OCI-LY1 (cell line): ENCODE data around the gene HELT.
"Not testable (repeated sequence)": the region's sequence is repeated elsewhere in the genome, so short reads cannot be mapped to it uniquely, and the experiment has no call there.

ENCODE experiments used
- CTCF ChIP-seq: fragments of 200-600 bp; sonication (generic), shearing (Covaris generic); IDR thresholded peaks from 2 replicates; pipeline ENCODE4 v1.5.1; 2017; ENCODE audit warnings: mild to moderate bottlenecking, antibody characterized with exemption, low read length, moderate library complexity, mixed read lengths
- EZH2 ChIP-seq: fragments of 200-600 bp; sonication (generic), shearing (Covaris generic); IDR thresholded peaks from 2 replicates; pipeline ENCODE4 v1.8.0; 2017; ENCODE audit warnings: borderline replicate concordance, mixed run types, mild to moderate bottlenecking, antibody characterized with exemption, low read length, moderate library complexity, mixed read lengths

GRCh38 chr4:184976348-184976747 lies 41.9 kb upstream of the HELT start:
- not testable (repeated sequence) for TF ChIP-seq CTCF, EZH2
